H9 (cell line): Measurements from ENCODE around the gene XXYLT1. TPM values are rescaled to one million over a fixed set of nuclear protein-coding genes. Genes with fewer than 3 reads are reported as not detected.

Experiments used
- DNase-seq: peaks from one replicate; pipeline ENCODE4 v3.0.0-alpha.2; 2017
- H2AFZ ChIP-seq: one replicate; pipeline ENCODE4 v1.6.1; 2013; ENCODE audit warnings: mild to moderate bottlenecking, low read length, control low read depth, moderate library complexity
- H2AK5ac ChIP-seq: 2 replicates; pipeline ENCODE4 v1.6.1; 2013; ENCODE audit warnings: low read length, control low read depth, mixed read lengths; ENCODE audit not compliant: insufficient read length
- H2BK120ac ChIP-seq: one replicate; pipeline ENCODE4 v1.6.1; 2013; ENCODE audit warnings: low read depth, mild to moderate bottlenecking, low read length, control low read depth, inconsistent platforms; ENCODE audit not compliant: poor library complexity, severe bottlenecking
- H2BK12ac ChIP-seq: 2 replicates; pipeline ENCODE4 v1.6.1; 2013; ENCODE audit warnings: low read length, control low read depth, mixed read lengths, low read depth; ENCODE audit not compliant: insufficient read length
- H2BK15ac ChIP-seq: 2 replicates; pipeline ENCODE4 v1.6.1; 2013; ENCODE audit warnings: low read depth, low read length, control low read depth
- H2BK20ac ChIP-seq: one replicate; pipeline ENCODE4 v1.6.1; 2013; ENCODE audit warnings: low read depth, mild to moderate bottlenecking, low read length, control low read depth, inconsistent platforms; ENCODE audit not compliant: poor library complexity, severe bottlenecking
- H2BK5ac ChIP-seq: 2 replicates; pipeline ENCODE4 v1.6.1; 2013; ENCODE audit warnings: low read length, control low read depth, mixed read lengths; ENCODE audit not compliant: insufficient read length
- H3K14ac ChIP-seq: 2 replicates; pipeline ENCODE4 v1.6.1; 2013; ENCODE audit warnings: low read length, control low read depth; ENCODE audit not compliant: insufficient read depth
- H3K18ac ChIP-seq: 2 replicates; pipeline ENCODE4 v1.6.1; 2013; ENCODE audit warnings: low read depth, mild to moderate bottlenecking, mixed read lengths, low read length, control low read depth; ENCODE audit not compliant: insufficient read length
- H3K23ac ChIP-seq: 2 replicates; pipeline ENCODE4 v1.6.1; 2013; ENCODE audit warnings: low read length, control low read depth, mixed read lengths, low read depth; ENCODE audit not compliant: insufficient read length
- H3K23me2 ChIP-seq: 2 replicates; pipeline ENCODE4 v1.6.1; 2013; ENCODE audit warnings: low read depth, mild to moderate bottlenecking, mixed read lengths, low read length, control low read depth; ENCODE audit not compliant: insufficient read length, poor library complexity, severe bottlenecking
- H3K27ac ChIP-seq: 2 replicates; pipeline ENCODE4 v1.5.1; 2013; ENCODE audit warnings: low read length, control low read depth, mixed read lengths, low read depth; ENCODE audit not compliant: insufficient read length
- H3K27me3 ChIP-seq: 2 replicates; pipeline ENCODE4 v1.6.1; 2013; ENCODE audit warnings: low read length, control low read depth, inconsistent platforms; ENCODE audit not compliant: insufficient read depth
- H3K4ac ChIP-seq: 2 replicates; pipeline ENCODE4 v1.6.1; 2013; ENCODE audit warnings: low read depth, mild to moderate bottlenecking, control low read depth, inconsistent platforms, low read length, moderate library complexity
- H3K4me1 ChIP-seq: 2 replicates; pipeline ENCODE4 v1.6.1; 2013; ENCODE audit warnings: low read length, control low read depth, inconsistent platforms; ENCODE audit not compliant: insufficient read depth
- H3K4me2 ChIP-seq: 2 replicates; pipeline ENCODE4 v1.6.1; 2013; ENCODE audit warnings: low read length, control low read depth, mixed read lengths; ENCODE audit not compliant: insufficient read length, insufficient read depth
- H3K56ac ChIP-seq: 2 replicates; pipeline ENCODE4 v1.6.1; 2013; ENCODE audit warnings: low read depth, mild to moderate bottlenecking, mixed read lengths, low read length, control low read depth; ENCODE audit not compliant: insufficient read length
- H3K79me1 ChIP-seq: 2 replicates; pipeline ENCODE4 v1.6.1; 2013; ENCODE audit warnings: low read depth, mild to moderate bottlenecking, moderate library complexity, low read length, control low read depth, inconsistent platforms; ENCODE audit not compliant: insufficient read depth, poor library complexity, severe bottlenecking
- H3K79me2 ChIP-seq: 2 replicates; pipeline ENCODE4 v1.6.1; 2013; ENCODE audit warnings: low read length, control low read depth, inconsistent platforms; ENCODE audit not compliant: insufficient read depth
- H3K9ac ChIP-seq: 2 replicates; pipeline ENCODE4 v1.6.1; 2013; ENCODE audit warnings: low read length, control low read depth, mixed read lengths; ENCODE audit not compliant: insufficient read length; ENCODE audit errors: extremely low read depth
- H3K9me3 ChIP-seq: one replicate; pipeline ENCODE4 v1.6.1; 2013; ENCODE audit warnings: low read depth, low read length, inconsistent platforms; ENCODE audit not compliant: control insufficient read depth
- H3T11ph ChIP-seq: one replicate; pipeline ENCODE4 v1.6.1; 2013; ENCODE audit warnings: mild to moderate bottlenecking, low read length, control low read depth, inconsistent platforms
- H4K20me1 ChIP-seq: one replicate; pipeline ENCODE4 v1.6.1; 2013; ENCODE audit not compliant: control insufficient read depth, insufficient read length, insufficient read depth
- H4K5ac ChIP-seq: 2 replicates; pipeline ENCODE4 v1.6.1; 2013; ENCODE audit warnings: low read depth, mild to moderate bottlenecking, mixed read lengths, low read length, control low read depth; ENCODE audit not compliant: insufficient read length
- H4K8ac ChIP-seq: replicated peaks from 2 replicates; pipeline ENCODE4 v1.6.1; 2013; ENCODE audit warnings: low read length, control low read depth, mixed read lengths, low read depth; ENCODE audit not compliant: insufficient read length
- H4K91ac ChIP-seq: 2 replicates; pipeline ENCODE4 v1.6.1; 2013; ENCODE audit warnings: low read depth, mild to moderate bottlenecking, moderate library complexity, mixed read lengths, low read length, control low read depth; ENCODE audit not compliant: insufficient read length
- H3K27ac Mint-ChIP-seq, 3 experiments: 2 replicates in 2 of 3; 3 replicates in 1 of 3; pipeline ENCODE4 v1.8.0; 2020 to 2021; ENCODE audit warnings: mixed read lengths in 3 of 3, mild to moderate bottlenecking in 1 of 3, moderate library complexity in 1 of 3
- H3K27me3 Mint-ChIP-seq: 2 replicates; pipeline ENCODE4 v1.8.0; 2021; ENCODE audit warnings: low read depth, mild to moderate bottlenecking, moderate library complexity, mixed read lengths
- H3K36me3 Mint-ChIP-seq, 3 experiments: 2 replicates in 2 of 3; 3 replicates in 1 of 3; pipeline ENCODE4 v1.8.0; 2020 to 2021; ENCODE audit warnings: low read depth in 3 of 3, mixed read lengths in 3 of 3; ENCODE audit not compliant: insufficient read depth in 1 of 3
- H3K4me1 Mint-ChIP-seq, 2 experiments: 2 replicates each; pipeline ENCODE4 v1.8.0; 2020; ENCODE audit warnings: mixed read lengths in 2 of 2
- H3K4me3 Mint-ChIP-seq, 2 experiments: 2 replicates in 1 of 2; 3 replicates in 1 of 2; pipeline ENCODE4 v1.8.0; 2020 to 2021; ENCODE audit warnings: mild to moderate bottlenecking in 2 of 2, mixed read lengths in 2 of 2, moderate library complexity in 1 of 2
- H3K9me3 Mint-ChIP-seq, 2 experiments: 2 replicates in 1 of 2; 3 replicates in 1 of 2; pipeline ENCODE4 v1.8.0; 2020; ENCODE audit warnings: mild to moderate bottlenecking in 2 of 2, mixed read lengths in 2 of 2, moderate library complexity in 1 of 2
- WGBS: extraction: QIAGEN DNeasy Blood & Tissue Kit; methylation state at CpG from one replicate; pipeline ENCODE4 v1.1.7; 2013; ENCODE audit warnings: missing lambda C conversion rate, low lambda C conversion rate, mixed read lengths; ENCODE audit not compliant: insufficient read length; ENCODE audit errors: extremely low coverage; 5-methylcytosine and 5-hydroxymethylcytosine counted together
- total RNA-seq: library from RNA; stranded (reverse); gene quantifications from 2 replicates; pipeline ENCODE4 v1.2.1, GENCODE V29; 2021
- TF ChIP-seq, protein P1 (sequence below): fragments of 200-600 bp; sonication (generic); conservative IDR thresholded peaks from 3 replicates; pipeline ENCODE4 v1.8.0; 2021; ENCODE audit warnings: antibody characterized with exemption, mild to moderate bottlenecking

Gene XXYLT1
- total RNA-seq, 1 experiment from 2014 or later, result 22.7 TPM

DNA sequence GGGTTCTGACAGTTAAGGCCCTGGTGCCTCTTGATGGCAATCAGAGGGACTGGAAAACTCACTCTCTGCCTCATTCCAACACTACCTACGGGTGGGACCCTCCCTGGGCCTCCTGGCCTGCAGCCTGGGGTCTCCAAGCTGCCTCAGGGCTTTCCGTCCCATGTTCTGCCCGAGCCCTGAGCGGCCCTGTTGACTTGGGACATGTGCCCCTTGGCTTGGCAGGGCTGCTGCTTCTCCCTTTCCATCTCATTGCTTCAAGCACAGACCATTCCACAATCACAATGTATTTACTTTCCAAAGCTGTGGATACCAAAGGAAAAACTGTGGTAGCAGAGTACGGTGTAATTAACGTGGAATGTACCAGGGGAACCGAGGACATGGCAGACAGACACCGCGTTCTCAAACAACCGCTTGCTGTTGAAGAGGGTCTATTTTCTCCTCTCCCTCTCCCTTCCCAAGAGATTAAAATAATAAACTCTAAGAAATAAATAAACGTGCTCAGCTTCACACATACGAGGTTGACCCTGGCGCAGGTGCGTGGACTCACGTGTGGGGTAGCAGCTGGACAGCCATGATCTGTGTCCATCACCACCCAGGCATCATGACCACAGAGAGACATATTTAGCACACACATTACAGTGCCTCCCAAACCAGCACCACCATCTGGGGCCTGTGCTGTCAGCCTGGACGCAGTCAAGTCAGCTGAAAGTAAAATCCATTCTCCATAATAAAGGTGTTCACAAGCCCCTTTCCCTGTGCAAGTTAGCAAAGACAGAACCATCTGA, 172.0 kb downstream of the XXYLT1 start:
- Histone ChIP-seq H3K4me1 (no peaks in the 10 kb centered on the region), H2BK20ac (no peak overlapping the region), H2BK15ac (no peak overlapping the region), H3K9ac (no peak overlapping the region), H3K14ac (no peak overlapping the region; the same call in 1 of the 2 replicates), H3K27me3 (no peaks in the 10 kb centered on the region), H2BK12ac (no peak overlapping the region), H3K56ac (no peak overlapping the region), H3T11ph (no peak overlapping the region), H3K4me2 (no peak overlapping the region), H4K20me1 (no peaks in the 10 kb centered on the region), H3K79me1 (no peaks in the 10 kb centered on the region), H2BK5ac (no peak overlapping the region), H2AFZ (no peak overlapping the region), H2BK120ac (no peak overlapping the region), H4K91ac (no peak overlapping the region), H3K4ac (no peak overlapping the region), H3K79me2 (no peaks in the 10 kb centered on the region), H4K5ac (no peak overlapping the region), H3K23me2 (no peaks in the 10 kb centered on the region), H2AK5ac (no peak overlapping the region), H3K18ac (no peak overlapping the region), H4K8ac (no peak overlapping the region), H3K23ac (no peak overlapping the region), H3K9me3 (no peaks in the 10 kb centered on the region), H3K27ac (no peak overlapping the region)
- Mint-ChIP-seq H3K4me1 (peaks cover 12 to 17% of the 10 kb centered on the region in 2 experiments), H3K4me3 (no peak overlapping the region), H3K36me3 (peaks cover 6 to 14% (median 8%) of the 10 kb centered on the region in 3 experiments; a peak in 6 of 7 replicates), H3K27ac (peak overlapping the region in 1 of 3 experiments; percentile 44; a peak in 2 of 7 replicates), H3K27me3 (no peaks in the 10 kb centered on the region; the same call in 1 of the 2 replicates), H3K9me3 (peaks cover under 1 to 3% of the 10 kb centered on the region in 2 experiments; a peak in 2 of 5 replicates)
- TF ChIP-seq, protein P1, sequence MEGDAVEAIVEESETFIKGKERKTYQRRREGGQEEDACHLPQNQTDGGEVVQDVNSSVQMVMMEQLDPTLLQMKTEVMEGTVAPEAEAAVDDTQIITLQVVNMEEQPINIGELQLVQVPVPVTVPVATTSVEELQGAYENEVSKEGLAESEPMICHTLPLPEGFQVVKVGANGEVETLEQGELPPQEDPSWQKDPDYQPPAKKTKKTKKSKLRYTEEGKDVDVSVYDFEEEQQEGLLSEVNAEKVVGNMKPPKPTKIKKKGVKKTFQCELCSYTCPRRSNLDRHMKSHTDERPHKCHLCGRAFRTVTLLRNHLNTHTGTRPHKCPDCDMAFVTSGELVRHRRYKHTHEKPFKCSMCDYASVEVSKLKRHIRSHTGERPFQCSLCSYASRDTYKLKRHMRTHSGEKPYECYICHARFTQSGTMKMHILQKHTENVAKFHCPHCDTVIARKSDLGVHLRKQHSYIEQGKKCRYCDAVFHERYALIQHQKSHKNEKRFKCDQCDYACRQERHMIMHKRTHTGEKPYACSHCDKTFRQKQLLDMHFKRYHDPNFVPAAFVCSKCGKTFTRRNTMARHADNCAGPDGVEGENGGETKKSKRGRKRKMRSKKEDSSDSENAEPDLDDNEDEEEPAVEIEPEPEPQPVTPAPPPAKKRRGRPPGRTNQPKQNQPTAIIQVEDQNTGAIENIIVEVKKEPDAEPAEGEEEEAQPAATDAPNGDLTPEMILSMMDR, result no peak
- no peak for DNase-seq
- no CpG with 5 or more reads among the region's 16 CpGs for WGBS
